H9 (cell line): ENCODE measurements around the gene BCL7B. TPM values are rescaled to one million over a fixed set of nuclear protein-coding genes. Genes with fewer than 3 reads are reported as not detected.

Experiments
- DNase-seq: peaks from one replicate; pipeline ENCODE4 v3.0.0-alpha.2; 2017
- H2AFZ ChIP-seq: one replicate; pipeline ENCODE4 v1.6.1; 2013; ENCODE audit warnings: mild to moderate bottlenecking, low read length, control low read depth, moderate library complexity
- H2AK5ac ChIP-seq: 2 replicates; pipeline ENCODE4 v1.6.1; 2013; ENCODE audit warnings: low read length, control low read depth, mixed read lengths; ENCODE audit not compliant: insufficient read length
- H2BK120ac ChIP-seq: one replicate; pipeline ENCODE4 v1.6.1; 2013; ENCODE audit warnings: low read depth, mild to moderate bottlenecking, low read length, control low read depth, inconsistent platforms; ENCODE audit not compliant: poor library complexity, severe bottlenecking
- H2BK12ac ChIP-seq: 2 replicates; pipeline ENCODE4 v1.6.1; 2013; ENCODE audit warnings: low read length, control low read depth, mixed read lengths, low read depth; ENCODE audit not compliant: insufficient read length
- H2BK15ac ChIP-seq: 2 replicates; pipeline ENCODE4 v1.6.1; 2013; ENCODE audit warnings: low read depth, low read length, control low read depth
- H2BK20ac ChIP-seq: one replicate; pipeline ENCODE4 v1.6.1; 2013; ENCODE audit warnings: low read depth, mild to moderate bottlenecking, low read length, control low read depth, inconsistent platforms; ENCODE audit not compliant: poor library complexity, severe bottlenecking
- H2BK5ac ChIP-seq: 2 replicates; pipeline ENCODE4 v1.6.1; 2013; ENCODE audit warnings: low read length, control low read depth, mixed read lengths; ENCODE audit not compliant: insufficient read length
- H3K14ac ChIP-seq: 2 replicates; pipeline ENCODE4 v1.6.1; 2013; ENCODE audit warnings: low read length, control low read depth; ENCODE audit not compliant: insufficient read depth
- H3K18ac ChIP-seq: 2 replicates; pipeline ENCODE4 v1.6.1; 2013; ENCODE audit warnings: low read depth, mild to moderate bottlenecking, mixed read lengths, low read length, control low read depth; ENCODE audit not compliant: insufficient read length
- H3K23ac ChIP-seq: 2 replicates; pipeline ENCODE4 v1.6.1; 2013; ENCODE audit warnings: low read length, control low read depth, mixed read lengths, low read depth; ENCODE audit not compliant: insufficient read length
- H3K23me2 ChIP-seq: 2 replicates; pipeline ENCODE4 v1.6.1; 2013; ENCODE audit warnings: low read depth, mild to moderate bottlenecking, mixed read lengths, low read length, control low read depth; ENCODE audit not compliant: insufficient read length, poor library complexity, severe bottlenecking
- H3K27ac ChIP-seq: 2 replicates; pipeline ENCODE4 v1.5.1; 2013; ENCODE audit warnings: low read length, control low read depth, mixed read lengths, low read depth; ENCODE audit not compliant: insufficient read length
- H3K27me3 ChIP-seq: 2 replicates; pipeline ENCODE4 v1.6.1; 2013; ENCODE audit warnings: low read length, control low read depth, inconsistent platforms; ENCODE audit not compliant: insufficient read depth
- H3K4ac ChIP-seq: 2 replicates; pipeline ENCODE4 v1.6.1; 2013; ENCODE audit warnings: low read depth, mild to moderate bottlenecking, control low read depth, inconsistent platforms, low read length, moderate library complexity
- H3K4me1 ChIP-seq: 2 replicates; pipeline ENCODE4 v1.6.1; 2013; ENCODE audit warnings: low read length, control low read depth, inconsistent platforms; ENCODE audit not compliant: insufficient read depth
- H3K4me2 ChIP-seq: 2 replicates; pipeline ENCODE4 v1.6.1; 2013; ENCODE audit warnings: low read length, control low read depth, mixed read lengths; ENCODE audit not compliant: insufficient read length, insufficient read depth
- H3K56ac ChIP-seq: 2 replicates; pipeline ENCODE4 v1.6.1; 2013; ENCODE audit warnings: low read depth, mild to moderate bottlenecking, mixed read lengths, low read length, control low read depth; ENCODE audit not compliant: insufficient read length
- H3K79me1 ChIP-seq: 2 replicates; pipeline ENCODE4 v1.6.1; 2013; ENCODE audit warnings: low read depth, mild to moderate bottlenecking, moderate library complexity, low read length, control low read depth, inconsistent platforms; ENCODE audit not compliant: insufficient read depth, poor library complexity, severe bottlenecking
- H3K79me2 ChIP-seq: 2 replicates; pipeline ENCODE4 v1.6.1; 2013; ENCODE audit warnings: low read length, control low read depth, inconsistent platforms; ENCODE audit not compliant: insufficient read depth
- H3K9ac ChIP-seq: 2 replicates; pipeline ENCODE4 v1.6.1; 2013; ENCODE audit warnings: low read length, control low read depth, mixed read lengths; ENCODE audit not compliant: insufficient read length; ENCODE audit errors: extremely low read depth
- H3K9me3 ChIP-seq: one replicate; pipeline ENCODE4 v1.6.1; 2013; ENCODE audit warnings: low read depth, low read length, inconsistent platforms; ENCODE audit not compliant: control insufficient read depth
- H3T11ph ChIP-seq: one replicate; pipeline ENCODE4 v1.6.1; 2013; ENCODE audit warnings: mild to moderate bottlenecking, low read length, control low read depth, inconsistent platforms
- H4K20me1 ChIP-seq: one replicate; pipeline ENCODE4 v1.6.1; 2013; ENCODE audit not compliant: control insufficient read depth, insufficient read length, insufficient read depth
- H4K5ac ChIP-seq: 2 replicates; pipeline ENCODE4 v1.6.1; 2013; ENCODE audit warnings: low read depth, mild to moderate bottlenecking, mixed read lengths, low read length, control low read depth; ENCODE audit not compliant: insufficient read length
- H4K8ac ChIP-seq: replicated peaks from 2 replicates; pipeline ENCODE4 v1.6.1; 2013; ENCODE audit warnings: low read length, control low read depth, mixed read lengths, low read depth; ENCODE audit not compliant: insufficient read length
- H4K91ac ChIP-seq: 2 replicates; pipeline ENCODE4 v1.6.1; 2013; ENCODE audit warnings: low read depth, mild to moderate bottlenecking, moderate library complexity, mixed read lengths, low read length, control low read depth; ENCODE audit not compliant: insufficient read length
- H3K27ac Mint-ChIP-seq, 3 experiments: 2 replicates in 2 of 3; 3 replicates in 1 of 3; pipeline ENCODE4 v1.8.0; 2020 to 2021; ENCODE audit warnings: mixed read lengths in 3 of 3, mild to moderate bottlenecking in 1 of 3, moderate library complexity in 1 of 3
- H3K27me3 Mint-ChIP-seq: 2 replicates; pipeline ENCODE4 v1.8.0; 2021; ENCODE audit warnings: low read depth, mild to moderate bottlenecking, moderate library complexity, mixed read lengths
- H3K36me3 Mint-ChIP-seq, 3 experiments: 2 replicates in 2 of 3; 3 replicates in 1 of 3; pipeline ENCODE4 v1.8.0; 2020 to 2021; ENCODE audit warnings: low read depth in 3 of 3, mixed read lengths in 3 of 3; ENCODE audit not compliant: insufficient read depth in 1 of 3
- H3K4me1 Mint-ChIP-seq, 2 experiments: 2 replicates each; pipeline ENCODE4 v1.8.0; 2020; ENCODE audit warnings: mixed read lengths in 2 of 2
- H3K4me3 Mint-ChIP-seq, 2 experiments: 2 replicates in 1 of 2; 3 replicates in 1 of 2; pipeline ENCODE4 v1.8.0; 2020 to 2021; ENCODE audit warnings: mild to moderate bottlenecking in 2 of 2, mixed read lengths in 2 of 2, moderate library complexity in 1 of 2
- H3K9me3 Mint-ChIP-seq, 2 experiments: 2 replicates in 1 of 2; 3 replicates in 1 of 2; pipeline ENCODE4 v1.8.0; 2020; ENCODE audit warnings: mild to moderate bottlenecking in 2 of 2, mixed read lengths in 2 of 2, moderate library complexity in 1 of 2
- CTCF ChIP-seq: fragments of 200-600 bp; sonication (generic); conservative IDR thresholded peaks from 3 replicates; pipeline ENCODE4 v1.8.0; 2021; ENCODE audit warnings: antibody characterized with exemption, mild to moderate bottlenecking
- WGBS: extraction: QIAGEN DNeasy Blood & Tissue Kit; methylation state at CpG from one replicate; pipeline ENCODE4 v1.1.7; 2013; ENCODE audit warnings: missing lambda C conversion rate, low lambda C conversion rate, mixed read lengths; ENCODE audit not compliant: insufficient read length; ENCODE audit errors: extremely low coverage; 5-methylcytosine and 5-hydroxymethylcytosine counted together
- total RNA-seq: library from RNA; stranded (reverse); gene quantifications from 2 replicates; pipeline ENCODE4 v1.2.1, GENCODE V29; 2021

BCL7B gene
- total RNA-seq, 1 experiment from 2014 or later: 48.9 TPM

GRCh38 chr7:73605601-73606220, 48.2 kb upstream of the BCL7B start:
- H3T11ph ChIP-seq: no peak overlapping the region
- no peak overlapping the region for H4K91ac ChIP-seq
- H2BK20ac ChIP-seq: no peak overlapping the region
- no peak overlapping the region for H3K4me2 ChIP-seq
- H3K9me3 ChIP-seq: no peaks in the 10 kb centered on the region
- H3K79me1 ChIP-seq: no peaks in the 10 kb centered on the region
- no peaks in the 10 kb centered on the region for H3K27me3 ChIP-seq
- no peak overlapping the region for H4K8ac ChIP-seq
- no peaks in the 10 kb centered on the region for H3K36me3 Mint-ChIP-seq
- whole genome bisulfite sequencing: no CpG with 5 or more reads among the region's 23 CpGs
- no peak for DNase-seq
- H3K79me2 ChIP-seq: no peaks in the 10 kb centered on the region
- no peak overlapping the region for H2BK12ac ChIP-seq
- no peak overlapping the region for H3K4ac ChIP-seq
- peaks cover 29% of the 10 kb centered on the region for H3K27me3 Mint-ChIP-seq
- no peak overlapping the region for H3K27ac Mint-ChIP-seq
- no peak for TF ChIP-seq CTCF
- no peak overlapping the region for H3K27ac ChIP-seq
- H3K9ac ChIP-seq: no peak overlapping the region
- no peak overlapping the region for H2BK15ac ChIP-seq
- peaks cover 3% of the 10 kb centered on the region for H4K20me1 ChIP-seq
- no peak overlapping the region for H3K14ac ChIP-seq
- H3K4me3 Mint-ChIP-seq: no peak overlapping the region
- no peak overlapping the region for H2BK5ac ChIP-seq
- no peak overlapping the region for H4K5ac ChIP-seq
- H3K4me1 ChIP-seq: no peaks in the 10 kb centered on the region; the same call in 1 of the 2 replicates
- peaks cover 4 to 19% of the 10 kb centered on the region in 2 experiments; a peak in 3 of 4 replicates for H3K4me1 Mint-ChIP-seq
- no peak overlapping the region for H3K18ac ChIP-seq
- no peak overlapping the region for H3K23ac ChIP-seq
- H3K23me2 ChIP-seq: no peaks in the 10 kb centered on the region
- no peak overlapping the region for H2AK5ac ChIP-seq
- H2BK120ac ChIP-seq: no peak overlapping the region
- H3K56ac ChIP-seq: no peak overlapping the region
- H2AFZ ChIP-seq: no peak overlapping the region
- H3K9me3 Mint-ChIP-seq: no peaks in the 10 kb centered on the region
